H9 (cell line): Measurements from ENCODE around the gene MTMR4. TPM values are rescaled to one million over a fixed set of nuclear protein-coding genes. Genes with fewer than 3 reads are reported as not detected.

Experiments
- DNase-seq: peaks from one replicate; pipeline ENCODE4 v3.0.0-alpha.2; 2017
- H2AFZ ChIP-seq: one replicate; pipeline ENCODE4 v1.6.1; 2013; ENCODE audit warnings: mild to moderate bottlenecking, low read length, control low read depth, moderate library complexity
- H2AK5ac ChIP-seq: 2 replicates; pipeline ENCODE4 v1.6.1; 2013; ENCODE audit warnings: low read length, control low read depth, mixed read lengths; ENCODE audit not compliant: insufficient read length
- H2BK120ac ChIP-seq: one replicate; pipeline ENCODE4 v1.6.1; 2013; ENCODE audit warnings: low read depth, mild to moderate bottlenecking, low read length, control low read depth, inconsistent platforms; ENCODE audit not compliant: poor library complexity, severe bottlenecking
- H2BK12ac ChIP-seq: 2 replicates; pipeline ENCODE4 v1.6.1; 2013; ENCODE audit warnings: low read length, control low read depth, mixed read lengths, low read depth; ENCODE audit not compliant: insufficient read length
- H2BK15ac ChIP-seq: 2 replicates; pipeline ENCODE4 v1.6.1; 2013; ENCODE audit warnings: low read depth, low read length, control low read depth
- H2BK20ac ChIP-seq: one replicate; pipeline ENCODE4 v1.6.1; 2013; ENCODE audit warnings: low read depth, mild to moderate bottlenecking, low read length, control low read depth, inconsistent platforms; ENCODE audit not compliant: poor library complexity, severe bottlenecking
- H2BK5ac ChIP-seq: 2 replicates; pipeline ENCODE4 v1.6.1; 2013; ENCODE audit warnings: low read length, control low read depth, mixed read lengths; ENCODE audit not compliant: insufficient read length
- H3K14ac ChIP-seq: 2 replicates; pipeline ENCODE4 v1.6.1; 2013; ENCODE audit warnings: low read length, control low read depth; ENCODE audit not compliant: insufficient read depth
- H3K18ac ChIP-seq: 2 replicates; pipeline ENCODE4 v1.6.1; 2013; ENCODE audit warnings: low read depth, mild to moderate bottlenecking, mixed read lengths, low read length, control low read depth; ENCODE audit not compliant: insufficient read length
- H3K23ac ChIP-seq: 2 replicates; pipeline ENCODE4 v1.6.1; 2013; ENCODE audit warnings: low read length, control low read depth, mixed read lengths, low read depth; ENCODE audit not compliant: insufficient read length
- H3K23me2 ChIP-seq: 2 replicates; pipeline ENCODE4 v1.6.1; 2013; ENCODE audit warnings: low read depth, mild to moderate bottlenecking, mixed read lengths, low read length, control low read depth; ENCODE audit not compliant: insufficient read length, poor library complexity, severe bottlenecking
- H3K27ac ChIP-seq: 2 replicates; pipeline ENCODE4 v1.5.1; 2013; ENCODE audit warnings: low read length, control low read depth, mixed read lengths, low read depth; ENCODE audit not compliant: insufficient read length
- H3K27me3 ChIP-seq: 2 replicates; pipeline ENCODE4 v1.6.1; 2013; ENCODE audit warnings: low read length, control low read depth, inconsistent platforms; ENCODE audit not compliant: insufficient read depth
- H3K4ac ChIP-seq: 2 replicates; pipeline ENCODE4 v1.6.1; 2013; ENCODE audit warnings: low read depth, mild to moderate bottlenecking, control low read depth, inconsistent platforms, low read length, moderate library complexity
- H3K4me1 ChIP-seq: 2 replicates; pipeline ENCODE4 v1.6.1; 2013; ENCODE audit warnings: low read length, control low read depth, inconsistent platforms; ENCODE audit not compliant: insufficient read depth
- H3K4me2 ChIP-seq: 2 replicates; pipeline ENCODE4 v1.6.1; 2013; ENCODE audit warnings: low read length, control low read depth, mixed read lengths; ENCODE audit not compliant: insufficient read length, insufficient read depth
- H3K56ac ChIP-seq: 2 replicates; pipeline ENCODE4 v1.6.1; 2013; ENCODE audit warnings: low read depth, mild to moderate bottlenecking, mixed read lengths, low read length, control low read depth; ENCODE audit not compliant: insufficient read length
- H3K79me1 ChIP-seq: 2 replicates; pipeline ENCODE4 v1.6.1; 2013; ENCODE audit warnings: low read depth, mild to moderate bottlenecking, moderate library complexity, low read length, control low read depth, inconsistent platforms; ENCODE audit not compliant: insufficient read depth, poor library complexity, severe bottlenecking
- H3K79me2 ChIP-seq: 2 replicates; pipeline ENCODE4 v1.6.1; 2013; ENCODE audit warnings: low read length, control low read depth, inconsistent platforms; ENCODE audit not compliant: insufficient read depth
- H3K9ac ChIP-seq: 2 replicates; pipeline ENCODE4 v1.6.1; 2013; ENCODE audit warnings: low read length, control low read depth, mixed read lengths; ENCODE audit not compliant: insufficient read length; ENCODE audit errors: extremely low read depth
- H3K9me3 ChIP-seq: one replicate; pipeline ENCODE4 v1.6.1; 2013; ENCODE audit warnings: low read depth, low read length, inconsistent platforms; ENCODE audit not compliant: control insufficient read depth
- H3T11ph ChIP-seq: one replicate; pipeline ENCODE4 v1.6.1; 2013; ENCODE audit warnings: mild to moderate bottlenecking, low read length, control low read depth, inconsistent platforms
- H4K20me1 ChIP-seq: one replicate; pipeline ENCODE4 v1.6.1; 2013; ENCODE audit not compliant: control insufficient read depth, insufficient read length, insufficient read depth
- H4K5ac ChIP-seq: 2 replicates; pipeline ENCODE4 v1.6.1; 2013; ENCODE audit warnings: low read depth, mild to moderate bottlenecking, mixed read lengths, low read length, control low read depth; ENCODE audit not compliant: insufficient read length
- H4K8ac ChIP-seq: replicated peaks from 2 replicates; pipeline ENCODE4 v1.6.1; 2013; ENCODE audit warnings: low read length, control low read depth, mixed read lengths, low read depth; ENCODE audit not compliant: insufficient read length
- H4K91ac ChIP-seq: 2 replicates; pipeline ENCODE4 v1.6.1; 2013; ENCODE audit warnings: low read depth, mild to moderate bottlenecking, moderate library complexity, mixed read lengths, low read length, control low read depth; ENCODE audit not compliant: insufficient read length
- H3K27ac Mint-ChIP-seq, 3 experiments: 2 replicates in 2 of 3; 3 replicates in 1 of 3; pipeline ENCODE4 v1.8.0; 2020 to 2021; ENCODE audit warnings: mixed read lengths in 3 of 3, mild to moderate bottlenecking in 1 of 3, moderate library complexity in 1 of 3
- H3K27me3 Mint-ChIP-seq: 2 replicates; pipeline ENCODE4 v1.8.0; 2021; ENCODE audit warnings: low read depth, mild to moderate bottlenecking, moderate library complexity, mixed read lengths
- H3K36me3 Mint-ChIP-seq, 3 experiments: 2 replicates in 2 of 3; 3 replicates in 1 of 3; pipeline ENCODE4 v1.8.0; 2020 to 2021; ENCODE audit warnings: low read depth in 3 of 3, mixed read lengths in 3 of 3; ENCODE audit not compliant: insufficient read depth in 1 of 3
- H3K4me1 Mint-ChIP-seq, 2 experiments: 2 replicates each; pipeline ENCODE4 v1.8.0; 2020; ENCODE audit warnings: mixed read lengths in 2 of 2
- H3K4me3 Mint-ChIP-seq, 2 experiments: 2 replicates in 1 of 2; 3 replicates in 1 of 2; pipeline ENCODE4 v1.8.0; 2020 to 2021; ENCODE audit warnings: mild to moderate bottlenecking in 2 of 2, mixed read lengths in 2 of 2, moderate library complexity in 1 of 2
- H3K9me3 Mint-ChIP-seq, 2 experiments: 2 replicates in 1 of 2; 3 replicates in 1 of 2; pipeline ENCODE4 v1.8.0; 2020; ENCODE audit warnings: mild to moderate bottlenecking in 2 of 2, mixed read lengths in 2 of 2, moderate library complexity in 1 of 2
- CTCF ChIP-seq: fragments of 200-600 bp; sonication (generic); conservative IDR thresholded peaks from 3 replicates; pipeline ENCODE4 v1.8.0; 2021; ENCODE audit warnings: antibody characterized with exemption, mild to moderate bottlenecking
- WGBS: extraction: QIAGEN DNeasy Blood & Tissue Kit; methylation state at CpG from one replicate; pipeline ENCODE4 v1.1.7; 2013; ENCODE audit warnings: missing lambda C conversion rate, low lambda C conversion rate, mixed read lengths; ENCODE audit not compliant: insufficient read length; ENCODE audit errors: extremely low coverage; 5-methylcytosine and 5-hydroxymethylcytosine counted together
- total RNA-seq: library from RNA; stranded (reverse); gene quantifications from 2 replicates; pipeline ENCODE4 v1.2.1, GENCODE V29; 2021

MTMR4 gene
- total RNA-seq, 1 experiment from 2014 or later, result 31.2 TPM

GRCh38 chr17:58541249-58541648 lies 26.8 kb upstream of the MTMR4 start:
- Histone ChIP-seq H4K20me1 (no peaks in the 10 kb centered on the region), H3K18ac (no peak overlapping the region), H2BK120ac (no peak overlapping the region), H3K27me3 (no peaks in the 10 kb centered on the region), H2AK5ac (no peak overlapping the region), H2BK20ac (no peak overlapping the region), H2BK15ac (no peak overlapping the region), H3K9me3 (no peaks in the 10 kb centered on the region), H3K4me2 (no peak overlapping the region), H3K79me1 (no peaks in the 10 kb centered on the region), H3K4ac (no peak overlapping the region), H3K14ac (no peak overlapping the region), H3T11ph (no peak overlapping the region), H3K56ac (no peak overlapping the region), H3K23me2 (no peaks in the 10 kb centered on the region), H2BK12ac (no peak overlapping the region), H2AFZ (no peak overlapping the region), H4K91ac (no peak overlapping the region), H3K4me1 (no peaks in the 10 kb centered on the region), H3K79me2 (no peaks in the 10 kb centered on the region), H3K9ac (no peak overlapping the region), H3K23ac (no peak overlapping the region), H2BK5ac (no peak overlapping the region), H3K27ac (no peak overlapping the region), H4K8ac (no peak overlapping the region), H4K5ac (no peak overlapping the region)
- H3K27me3 Mint-ChIP-seq, result peaks cover 14% of the 10 kb centered on the region
- peaks cover 10% of the 10 kb centered on the region in 2 experiments for H3K4me1 Mint-ChIP-seq
- TF ChIP-seq CTCF, result peak; percentile 68
- no peaks in the 10 kb centered on the region for H3K36me3 Mint-ChIP-seq
- no peak overlapping the region for H3K4me3 Mint-ChIP-seq
- WGBS, result no CpG with 5 or more reads among the region's 2 CpGs
- no peak overlapping the region; a peak in 1 of 7 replicates for H3K27ac Mint-ChIP-seq
- peak; percentile 80 for DNase-seq
- H3K9me3 Mint-ChIP-seq, result no peaks in the 10 kb centered on the region
